OCI-LY3 (cell line): Measurements from ENCODE around the gene CFAP73.

ENCODE experiments used
- CTCF ChIP-seq: fragments of 200-600, 300-600 bp; sonication (generic); IDR thresholded peaks from 2 replicates; pipeline ENCODE4 v1.5.1; 2014; ENCODE audit warnings: antibody characterized with exemption, low read length, low read depth
- EZH2phosphoT487 ChIP-seq: fragments of 200-600 bp; shearing (Covaris generic); IDR thresholded peaks from 2 replicates; pipeline ENCODE4 v1.6.1; 2018; ENCODE audit warnings: antibody characterized with exemption, mixed run types, low read depth

- no peak for TF ChIP-seq CTCF
- TF ChIP-seq EZH2phosphoT487: no peak
Measured at GRCh38 chr12:113164014-113164413, 14.5 kb downstream of the CFAP73 start.
